ENCODE results near the gene SCAMP3. TPM values are rescaled to one million over a fixed set of nuclear protein-coding genes. Genes with fewer than 3 reads are reported as not detected.
"Not testable (repeated sequence)": the region's sequence is repeated elsewhere in the genome, so short reads cannot be mapped to it uniquely, and the experiment has no call there.

Gene SCAMP3
- total and polyA plus RNA-seq, 5 donors: 50.3 to 65.2 (median 57.0) TPM

DNA sequence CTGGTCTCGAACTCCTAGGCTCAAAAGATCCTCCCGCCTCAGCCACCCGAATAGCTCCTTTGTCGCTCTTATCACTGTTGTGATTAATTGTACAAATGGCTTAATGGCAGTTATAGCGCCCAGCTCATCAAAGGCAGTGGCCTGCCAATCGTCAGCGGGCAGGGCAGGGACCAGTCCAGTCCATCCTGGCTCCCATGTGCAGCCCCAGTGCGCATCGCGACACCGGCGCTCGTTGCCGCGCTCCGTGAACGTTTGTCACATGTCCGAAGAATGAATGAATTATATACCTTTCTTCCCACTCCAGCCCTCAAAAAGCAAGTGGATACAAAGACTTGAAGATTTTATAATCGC, 35.3 kb downstream of the SCAMP3 start:
- under 1% methylated on average over 19 of the region's 19 CpGs for WGBS

DNA sequence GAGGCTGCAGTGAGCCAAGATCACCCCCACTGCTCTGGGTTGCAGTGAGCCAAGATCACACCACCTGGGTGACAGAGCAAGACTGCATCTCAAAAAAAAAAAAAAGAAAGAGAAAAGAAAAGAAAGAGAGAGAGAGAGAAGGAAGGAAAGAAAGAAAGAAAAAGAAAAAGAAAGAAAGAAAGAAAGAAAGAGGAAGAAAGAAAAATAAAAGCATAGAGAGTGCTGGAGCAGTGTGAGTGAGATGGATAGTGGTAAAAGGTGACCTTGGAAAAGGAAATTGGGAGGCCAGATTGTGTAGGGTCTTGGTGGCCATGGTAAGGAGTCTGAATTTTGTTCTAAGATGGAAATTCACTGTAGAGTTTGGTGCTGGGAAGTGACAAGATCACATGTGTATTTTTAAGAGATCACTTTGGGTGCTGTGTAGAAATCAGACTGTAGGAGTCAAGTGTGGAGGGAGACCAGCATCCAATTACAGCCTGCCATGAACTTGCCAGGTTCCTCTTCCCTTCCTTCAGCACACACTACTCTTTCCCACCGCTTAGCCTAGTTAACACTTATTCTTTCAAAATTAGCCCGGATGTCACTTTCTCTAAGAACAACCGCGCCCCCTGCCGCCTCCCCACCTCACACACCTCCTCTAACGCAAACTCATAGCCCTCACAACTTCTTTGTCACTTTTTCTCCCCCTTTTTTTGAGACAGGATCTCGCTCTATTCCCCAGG, 35.8 kb downstream of the SCAMP3 start:
- Histone ChIP-seq H3K27ac (ENCODE audit: low read length) (peak overlapping the region; percentile 69), H3K4me1 (ENCODE audit: control insufficient read depth, insufficient read depth, low read length) (no peaks in the 10 kb centered on the region), H3K4me3 (ENCODE audit: low read length) (peak overlapping the region; percentile 68), H3K9me3 (ENCODE audit: control insufficient read depth, low read length) (peaks cover 3% of the 10 kb centered on the region), H3K27me3 (ENCODE audit: control insufficient read depth, insufficient read depth) (no peaks in the 10 kb centered on the region)
- intact Hi-C loops (cut with DNase I): loop anchor here in 2 of 4 donors (10.0 kb wide), 1 partner anchor 52 kb away; the partner anchor contains the start of genes KRTCAP2 (in 2 of the 2) and TRIM46 (in 2 of the 2)
- ATAC-seq (peak; percentile 63 to 71), DNase-seq (peak; percentile 76 to 91 (median 90))
- 1% methylated on average over 7 of the region's 7 CpGs for WGBS

More for the DNA sequence above, 35.3 kb downstream of the SCAMP3 start:
- Histone ChIP-seq H3K27ac (ENCODE audit: low read length) (peak overlapping the region; percentile 69), H3K4me1 (ENCODE audit: control insufficient read depth, insufficient read depth, low read length) (no peaks in the 10 kb centered on the region), H3K27me3 (ENCODE audit: control insufficient read depth, insufficient read depth) (no peaks in the 10 kb centered on the region), H3K9me3 (ENCODE audit: control insufficient read depth, low read length) (peaks cover 3% of the 10 kb centered on the region), H3K4me3 (ENCODE audit: low read length) (peak overlapping the region; percentile 68)
- intact Hi-C loops (cut with DNase I): loop anchor here in 2 of 4 donors (10.0 kb wide), 1 partner anchor 52 kb away; the partner anchor contains the start of genes KRTCAP2 (in 2 of the 2) and TRIM46 (in 2 of the 2)
- ATAC-seq (peak; percentile 56 to 70), DNase-seq (peak; percentile 58 to 84 (median 80))

DNA sequence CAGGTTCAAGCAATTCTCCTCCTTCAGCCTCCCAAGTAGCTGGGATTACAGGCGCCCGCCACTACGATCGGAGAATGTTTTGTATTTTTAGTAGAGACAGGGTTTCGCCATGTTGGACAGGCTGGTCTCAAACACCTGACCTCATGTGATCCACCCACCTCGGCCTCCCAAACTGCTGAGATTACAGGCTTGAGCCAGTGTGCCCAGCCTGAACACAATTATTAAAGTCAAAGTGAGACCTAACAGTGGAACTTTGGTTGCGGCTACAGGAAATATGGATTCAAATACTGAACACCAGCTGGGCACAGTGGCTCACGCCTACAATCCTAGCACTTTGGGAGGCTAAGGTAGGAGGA, 36.8 kb downstream of the SCAMP3 start:
- intact Hi-C loops (cut with DNase I): loop anchor here in 2 of 4 donors (10.0 kb wide), 1 partner anchor 51 kb away; the partner anchor contains the start of genes KRTCAP2 (in 2 of the 2) and TRIM46 (in 2 of the 2)
- not testable (repeated sequence) for H3K9me3 ChIP-seq (ENCODE audit: control insufficient read depth, low read length); H3K27ac ChIP-seq (ENCODE audit: low read length); DNase-seq; H3K4me3 ChIP-seq (ENCODE audit: low read length); H3K27me3 ChIP-seq (ENCODE audit: control insufficient read depth, insufficient read depth); H3K4me1 ChIP-seq (ENCODE audit: control insufficient read depth, insufficient read depth, low read length); ATAC-seq
- WGBS: 95% methylated on average over 8 of the region's 8 CpGs

DNA sequence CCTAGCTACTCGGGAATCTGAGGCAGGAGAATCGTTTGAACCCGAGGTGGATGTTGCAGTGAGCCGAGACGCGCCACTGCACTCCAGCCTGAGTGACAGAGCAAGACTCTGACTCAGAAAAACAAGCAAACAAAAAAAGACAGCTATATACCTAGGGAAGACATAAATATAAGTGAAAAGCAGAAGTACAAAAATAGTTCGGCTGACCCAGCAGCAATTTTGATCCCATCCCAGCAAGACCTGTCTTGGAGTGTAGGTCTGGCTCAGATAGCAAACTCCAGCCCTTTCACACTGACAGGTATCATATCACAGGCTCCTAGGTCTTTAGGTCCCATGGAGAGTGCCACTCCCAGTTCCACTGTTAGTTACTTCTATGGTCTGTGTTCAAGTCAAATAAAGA, 39.1 kb downstream of the SCAMP3 start:
- H3K9me3 ChIP-seq (ENCODE audit: control insufficient read depth, low read length): peaks cover 8% of the 10 kb centered on the region
- intact Hi-C loops (cut with DNase I): loop anchor here in 2 of 4 donors (10.0 kb wide), 1 partner anchor 48 kb away; the partner anchor contains the start of genes KRTCAP2 (in 2 of the 2) and TRIM46 (in 2 of the 2)
- H3K27ac ChIP-seq (ENCODE audit: low read length): no peak overlapping the region
- H3K4me3 ChIP-seq (ENCODE audit: low read length): no peak overlapping the region
- no peaks in the 10 kb centered on the region for H3K27me3 ChIP-seq (ENCODE audit: control insufficient read depth, insufficient read depth)
- no peaks in the 10 kb centered on the region for H3K4me1 ChIP-seq (ENCODE audit: control insufficient read depth, insufficient read depth, low read length)
- DNase-seq (no peak), ATAC-seq (no peak)
- WGBS: 80% methylated on average over 7 of the region's 7 CpGs

DNA sequence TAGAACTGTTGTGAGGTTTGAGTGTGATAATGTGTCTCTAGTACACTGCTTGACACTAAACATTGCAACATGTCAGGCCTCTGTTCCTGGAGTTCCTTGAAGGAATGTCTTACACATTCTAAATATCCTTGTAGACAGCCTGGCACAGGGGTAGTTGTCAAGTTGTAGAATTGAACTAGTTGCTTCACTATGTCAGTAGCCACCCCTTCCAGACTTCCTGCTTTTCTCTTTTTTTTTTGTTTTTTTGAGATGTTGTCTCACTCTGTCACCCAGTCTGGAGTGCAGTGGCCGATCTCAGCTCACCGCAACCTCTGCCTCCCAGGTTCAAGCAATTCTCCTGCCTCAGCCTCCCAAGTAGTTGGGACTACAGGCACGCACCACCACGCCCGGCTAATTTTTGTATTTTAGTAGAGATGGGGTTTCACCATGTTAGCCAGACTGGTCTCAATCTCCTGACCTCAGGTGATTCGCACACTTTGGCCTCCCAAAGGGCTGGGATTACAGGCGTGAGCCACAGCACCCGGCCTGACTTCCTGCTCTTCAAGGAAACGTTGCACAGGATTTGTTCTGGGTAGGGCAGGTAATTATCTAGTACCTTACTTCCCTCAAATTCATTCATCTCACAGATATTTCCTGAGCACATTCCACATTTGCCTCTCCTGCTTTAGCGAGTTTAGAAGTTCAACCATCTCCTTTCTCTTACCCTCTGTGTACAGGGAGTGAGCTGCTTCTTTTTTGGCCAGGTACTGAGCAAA, 41.8 kb downstream of the SCAMP3 start:
- not testable (repeated sequence) for H3K4me3 ChIP-seq (ENCODE audit: low read length); H3K27ac ChIP-seq (ENCODE audit: low read length); H3K4me1 ChIP-seq (ENCODE audit: control insufficient read depth, insufficient read depth, low read length); H3K27me3 ChIP-seq (ENCODE audit: control insufficient read depth, insufficient read depth); H3K9me3 ChIP-seq (ENCODE audit: control insufficient read depth, low read length); ATAC-seq; DNase-seq
- WGBS: 84% methylated on average over 10 of the region's 10 CpGs
- intact Hi-C loops (cut with DNase I): loop anchor here in 2 of 4 donors (10.0 kb wide), 1 partner anchor 46 kb away; the partner anchor contains the start of genes KRTCAP2 (in 2 of the 2) and TRIM46 (in 2 of the 2)

DNA sequence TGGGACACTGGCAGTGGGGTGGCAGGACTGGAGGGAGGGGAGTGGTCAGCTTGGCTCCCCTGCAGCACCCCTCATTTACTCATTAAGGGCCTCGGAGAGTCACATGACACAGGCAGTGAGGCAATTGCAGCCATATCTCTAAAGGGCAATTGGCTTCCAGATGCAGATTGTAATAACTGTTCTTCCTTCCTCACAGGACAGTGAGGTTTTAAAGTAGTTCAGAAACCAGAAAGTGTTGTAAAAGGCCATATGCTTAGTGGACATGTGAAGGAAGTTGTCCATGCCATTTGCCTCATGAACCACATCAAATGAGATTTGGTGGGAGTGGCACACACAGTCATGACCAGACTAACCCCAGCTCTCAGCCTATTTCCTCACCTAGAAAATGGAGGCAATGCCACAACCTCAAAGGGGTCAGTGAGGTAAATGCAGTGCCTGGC, 42.5 kb downstream of the SCAMP3 start:
- no peak for DNase-seq
- Histone ChIP-seq H3K27me3 (ENCODE audit: control insufficient read depth, insufficient read depth) (no peaks in the 10 kb centered on the region), H3K9me3 (ENCODE audit: control insufficient read depth, low read length) (peaks cover 5% of the 10 kb centered on the region), H3K27ac (ENCODE audit: low read length) (peak overlapping the region; percentile 27), H3K4me1 (ENCODE audit: control insufficient read depth, insufficient read depth, low read length) (no peaks in the 10 kb centered on the region), H3K4me3 (ENCODE audit: low read length) (peak overlapping the region; percentile 34)
- WGBS: 7% methylated on average over 1 of the region's 1 CpG
- ATAC-seq: peak in 1 of 2 donors; percentile 56
- intact Hi-C loops (cut with DNase I): loop anchor here in 2 of 4 donors (10.0 kb wide), 1 partner anchor 45 kb away; the partner anchor contains the start of genes KRTCAP2 (in 2 of the 2) and TRIM46 (in 2 of the 2)

DNA sequence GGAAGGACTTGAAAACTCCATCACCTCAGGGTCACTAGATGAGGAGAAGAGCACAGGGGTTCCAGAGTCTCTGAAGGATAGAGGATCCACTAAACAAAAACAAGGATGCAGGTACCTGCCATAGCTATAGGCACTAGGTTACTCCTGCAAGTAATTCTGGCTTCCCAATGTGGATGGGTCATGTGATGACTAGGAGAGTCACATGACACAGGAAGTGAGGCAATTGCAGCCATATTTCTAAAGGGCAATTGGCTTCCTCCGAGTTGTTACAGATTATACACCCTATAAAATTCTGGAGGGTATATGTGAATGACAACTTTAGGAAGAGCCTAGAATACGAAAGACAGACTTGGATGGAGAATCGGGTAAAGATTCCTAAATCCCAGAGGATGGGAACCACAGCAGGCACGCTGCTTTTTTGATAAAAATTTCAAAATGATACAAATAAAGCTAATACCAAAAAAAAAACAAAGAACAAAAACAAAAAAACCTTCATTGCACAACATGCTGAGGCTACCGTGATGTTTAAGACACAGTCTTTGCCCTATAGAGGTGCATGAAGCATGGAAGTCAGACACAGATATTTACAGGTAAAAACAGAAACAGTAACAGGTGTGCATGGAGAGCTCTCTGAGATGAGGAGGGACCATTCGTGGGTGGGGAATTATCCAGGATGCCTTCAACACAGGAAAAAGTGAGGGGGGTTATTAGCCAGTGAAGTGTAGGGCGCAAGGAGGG, 43.1 kb downstream of the SCAMP3 start:
- DNase-seq (no peak), ATAC-seq (peak; percentile 58 to 71)
- Histone ChIP-seq H3K9me3 (ENCODE audit: control insufficient read depth, low read length) (peaks cover 5% of the 10 kb centered on the region), H3K27me3 (ENCODE audit: control insufficient read depth, insufficient read depth) (no peaks in the 10 kb centered on the region), H3K4me3 (ENCODE audit: low read length) (peak overlapping the region; percentile 34), H3K4me1 (ENCODE audit: control insufficient read depth, insufficient read depth, low read length) (no peaks in the 10 kb centered on the region), H3K27ac (ENCODE audit: low read length) (peak overlapping the region; percentile 27)
- 40% methylated on average over 7 of the region's 7 CpGs for WGBS
- intact Hi-C loops (cut with DNase I): no loop called here

DNA sequence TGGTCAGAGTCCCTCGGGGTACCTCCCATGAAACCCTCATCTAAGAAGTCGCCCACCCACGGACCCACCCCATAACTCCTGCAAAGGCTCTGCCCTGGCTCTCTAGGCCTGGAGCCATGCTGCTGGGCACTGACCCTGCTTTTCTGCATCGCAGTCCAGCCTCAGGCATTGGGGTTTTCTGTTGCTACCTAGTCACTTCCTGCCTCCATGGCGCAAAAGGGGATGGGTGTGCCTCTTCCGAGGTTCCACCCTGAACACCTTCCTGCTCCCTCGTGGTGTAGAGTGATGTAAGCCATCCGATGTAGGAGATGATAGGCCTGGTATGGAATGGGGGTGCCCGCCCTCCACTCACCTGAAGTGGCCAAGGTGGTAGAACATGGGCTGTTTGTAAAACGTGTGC, 47.5 kb downstream of the SCAMP3 start:
- H3K27me3 ChIP-seq (ENCODE audit: control insufficient read depth, insufficient read depth); ATAC-seq; intact Hi-C loops (cut with DNase I); H3K4me3 ChIP-seq (ENCODE audit: low read length); H3K9me3 ChIP-seq (ENCODE audit: control insufficient read depth, low read length); H3K27ac ChIP-seq (ENCODE audit: low read length); DNase-seq; H3K4me1 ChIP-seq (ENCODE audit: control insufficient read depth, insufficient read depth, low read length): not testable (repeated sequence)
- WGBS: 74% methylated on average over 9 of the region's 10 CpGs

DNA sequence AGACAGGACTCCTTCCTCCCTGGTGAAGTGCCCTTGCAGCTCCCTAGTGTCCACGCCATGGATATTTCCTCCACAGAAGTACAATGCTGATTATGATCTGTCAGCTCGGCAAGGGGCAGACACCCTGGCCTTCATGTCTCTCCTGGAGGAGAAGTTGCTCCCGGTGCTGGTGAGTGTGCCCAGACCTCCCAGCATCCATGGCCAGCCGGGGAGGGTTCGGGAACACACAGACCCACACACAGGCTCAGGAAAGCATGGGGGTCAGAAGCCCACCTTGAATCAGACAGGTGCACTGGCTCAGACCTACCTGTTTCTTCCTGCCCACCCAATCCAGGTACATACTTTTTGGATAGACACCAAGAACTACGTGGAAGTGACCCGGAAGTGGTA, 50.1 kb downstream of the SCAMP3 start:
- not testable (repeated sequence) for DNase-seq

DNA sequence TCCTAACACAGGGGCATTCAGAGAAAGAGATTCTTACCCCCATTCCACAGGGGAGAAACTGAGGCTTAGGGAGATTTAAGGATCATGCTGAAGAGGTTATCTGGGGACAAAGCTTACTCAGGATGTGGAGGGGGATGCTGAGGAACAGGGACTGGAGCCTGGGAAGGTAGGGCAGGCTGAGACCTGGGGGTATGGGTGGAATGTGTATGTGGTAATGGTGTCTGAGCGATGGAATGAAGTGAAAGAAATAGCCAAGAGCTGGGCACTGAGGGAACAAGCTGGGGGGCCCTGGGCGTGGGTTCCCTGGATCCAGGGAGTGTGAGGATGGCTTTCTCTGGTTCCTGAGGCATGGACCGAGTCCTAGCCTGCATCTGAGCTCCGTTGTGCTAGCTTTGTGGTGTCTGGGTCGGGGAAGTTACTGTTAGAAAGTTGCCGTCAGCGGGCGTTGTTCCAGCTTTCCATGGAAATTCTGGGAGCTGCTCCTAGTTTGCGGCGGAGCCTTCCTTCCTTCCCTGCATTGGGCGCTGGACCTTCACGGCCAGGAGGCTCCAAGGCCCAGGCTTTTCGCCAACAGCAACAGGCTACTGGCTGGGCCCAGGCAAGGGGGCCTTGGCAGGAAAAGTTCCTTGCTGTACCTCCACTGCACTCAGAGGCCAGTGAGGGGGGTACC, 50.6 kb downstream of the SCAMP3 start:
- peak; percentile 83 to 88 (median 85) for DNase-seq

More for the DNA sequence above, 50.1 kb downstream of the SCAMP3 start:
- H3K9me3 ChIP-seq (ENCODE audit: control insufficient read depth, low read length); H3K27me3 ChIP-seq (ENCODE audit: control insufficient read depth, insufficient read depth); ATAC-seq; H3K4me3 ChIP-seq (ENCODE audit: low read length); H3K27ac ChIP-seq (ENCODE audit: low read length); H3K4me1 ChIP-seq (ENCODE audit: control insufficient read depth, insufficient read depth, low read length); intact Hi-C loops (cut with DNase I): not testable (repeated sequence)
- WGBS: 66% methylated on average over 7 of the region's 7 CpGs

More for the DNA sequence above, 50.6 kb downstream of the SCAMP3 start:
- H3K9me3 ChIP-seq (ENCODE audit: control insufficient read depth, low read length); H3K27me3 ChIP-seq (ENCODE audit: control insufficient read depth, insufficient read depth); H3K4me1 ChIP-seq (ENCODE audit: control insufficient read depth, insufficient read depth, low read length); H3K4me3 ChIP-seq (ENCODE audit: low read length); H3K27ac ChIP-seq (ENCODE audit: low read length): not testable (repeated sequence)
- intact Hi-C loops (cut with DNase I): loop anchor here in 1 of 4 donors (2.0 kb wide), 1 partner anchor 17 kb away; no protein-coding TSS in a partner anchor
- ATAC-seq: peak in 1 of 2 donors; percentile 32
- WGBS: 44% methylated on average over 13 of the region's 13 CpGs
